ENCODE measurements around the gene MON1A. TPM values are rescaled to one million over a fixed set of nuclear protein-coding genes. Genes with fewer than 3 reads are reported as not detected.

Gene MON1A
- total and polyA plus RNA-seq, 2 experiments from 2014 or later = 6.4 to 12.1 TPM

DNA sequence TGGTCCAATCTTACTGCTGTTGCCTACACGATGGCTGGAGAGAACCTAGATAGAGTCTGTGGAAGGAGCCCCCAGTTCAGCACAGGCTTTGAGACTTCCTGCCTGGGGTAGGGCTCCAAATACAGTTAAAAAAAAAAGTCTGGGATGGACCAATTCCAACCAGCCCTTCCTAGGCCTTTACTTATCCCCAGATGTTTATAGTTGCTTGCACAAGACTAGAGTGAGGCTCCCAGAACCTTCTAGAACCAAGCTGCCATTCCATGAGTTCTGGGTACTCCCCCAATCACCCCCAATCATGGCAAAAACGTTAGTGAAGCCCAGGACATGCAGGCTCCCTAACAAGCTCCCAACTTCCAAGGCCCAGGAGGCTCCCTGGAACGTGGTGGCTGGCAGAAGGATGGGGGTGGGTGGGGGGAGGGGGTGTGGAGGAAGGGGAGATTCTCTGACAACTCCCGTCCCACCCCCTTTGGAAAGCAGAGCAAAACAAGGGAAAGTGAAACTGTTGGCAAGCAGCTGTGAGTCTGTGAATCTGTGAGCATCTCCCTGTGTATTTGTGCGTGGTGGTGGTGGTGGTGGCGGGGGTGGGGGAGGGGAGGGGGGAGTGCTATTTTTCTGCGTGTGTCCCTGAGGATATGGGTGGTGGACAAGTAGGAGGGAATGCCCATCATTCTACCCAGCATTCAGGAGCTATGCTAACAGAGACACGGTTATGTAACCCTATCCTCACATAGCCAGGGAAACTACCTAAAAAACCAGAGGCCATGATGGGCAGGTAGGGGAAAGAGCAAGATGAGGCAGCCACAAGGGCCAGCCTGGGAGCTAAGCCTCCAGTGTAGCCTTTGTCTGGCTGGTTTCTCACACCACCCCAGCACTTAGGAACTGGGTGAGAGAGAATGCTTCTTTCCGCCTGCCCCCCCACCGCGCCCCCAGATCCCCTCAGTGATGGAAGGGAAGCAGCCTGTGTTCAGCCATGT, 28.0 kb downstream of the MON1A start:
- Mint-ChIP-seq H3K27ac (no peak overlapping the region), H3K4me1 (peaks cover 18% of the 10 kb centered on the region), H3K4me3 (no peak overlapping the region), H3K36me3 (ENCODE audit: low read depth) (no peaks in the 10 kb centered on the region), H3K27me3 (ENCODE audit: insufficient read depth, low read depth, poor library complexity) (peaks cover 21% of the 10 kb centered on the region), H3K9me3 (no peaks in the 10 kb centered on the region)
- ATAC-seq (no peak), DNase-seq (ENCODE audit: low spot score) (no peak)
- Histone ChIP-seq H3K4me2 (no peak overlapping the region), H3K9me2 (ENCODE audit: insufficient read depth) (peaks cover 5% of the 10 kb centered on the region; the same call in 1 of the 2 replicates), H3K4me1 (ENCODE audit: insufficient read depth) (peaks cover 24% of the 10 kb centered on the region), H3K4me3 (no peak overlapping the region), H3K79me2 (replicated peaks; ENCODE audit: insufficient read depth) (no peaks in the 10 kb centered on the region), H3K27me3 (ENCODE audit: insufficient read depth) (no peaks in the 10 kb centered on the region), H3F3A (replicated peaks; ENCODE audit: low read depth) (peaks cover 10% of the 10 kb centered on the region), H3K36me3 (ENCODE audit: insufficient read depth) (no peaks in the 10 kb centered on the region), H4K20me1 (replicated peaks; ENCODE audit: insufficient read depth) (no peaks in the 10 kb centered on the region), H3K27ac (ENCODE audit: low read depth) (no peak overlapping the region), H2AFZ (no peak overlapping the region)
- TF ChIP-seq, protein P1, sequence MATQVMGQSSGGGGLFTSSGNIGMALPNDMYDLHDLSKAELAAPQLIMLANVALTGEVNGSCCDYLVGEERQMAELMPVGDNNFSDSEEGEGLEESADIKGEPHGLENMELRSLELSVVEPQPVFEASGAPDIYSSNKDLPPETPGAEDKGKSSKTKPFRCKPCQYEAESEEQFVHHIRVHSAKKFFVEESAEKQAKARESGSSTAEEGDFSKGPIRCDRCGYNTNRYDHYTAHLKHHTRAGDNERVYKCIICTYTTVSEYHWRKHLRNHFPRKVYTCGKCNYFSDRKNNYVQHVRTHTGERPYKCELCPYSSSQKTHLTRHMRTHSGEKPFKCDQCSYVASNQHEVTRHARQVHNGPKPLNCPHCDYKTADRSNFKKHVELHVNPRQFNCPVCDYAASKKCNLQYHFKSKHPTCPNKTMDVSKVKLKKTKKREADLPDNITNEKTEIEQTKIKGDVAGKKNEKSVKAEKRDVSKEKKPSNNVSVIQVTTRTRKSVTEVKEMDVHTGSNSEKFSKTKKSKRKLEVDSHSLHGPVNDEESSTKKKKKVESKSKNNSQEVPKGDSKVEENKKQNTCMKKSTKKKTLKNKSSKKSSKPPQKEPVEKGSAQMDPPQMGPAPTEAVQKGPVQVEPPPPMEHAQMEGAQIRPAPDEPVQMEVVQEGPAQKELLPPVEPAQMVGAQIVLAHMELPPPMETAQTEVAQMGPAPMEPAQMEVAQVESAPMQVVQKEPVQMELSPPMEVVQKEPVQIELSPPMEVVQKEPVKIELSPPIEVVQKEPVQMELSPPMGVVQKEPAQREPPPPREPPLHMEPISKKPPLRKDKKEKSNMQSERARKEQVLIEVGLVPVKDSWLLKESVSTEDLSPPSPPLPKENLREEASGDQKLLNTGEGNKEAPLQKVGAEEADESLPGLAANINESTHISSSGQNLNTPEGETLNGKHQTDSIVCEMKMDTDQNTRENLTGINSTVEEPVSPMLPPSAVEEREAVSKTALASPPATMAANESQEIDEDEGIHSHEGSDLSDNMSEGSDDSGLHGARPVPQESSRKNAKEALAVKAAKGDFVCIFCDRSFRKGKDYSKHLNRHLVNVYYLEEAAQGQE (IDR thresholded peaks at IDR 0.05; ENCODE audit: unreplicated experiment) = no peak
- no peak for TF ChIP-seq NANOG (IDR thresholded peaks at IDR 0.05; ENCODE audit: borderline replicate concordance)
- no peak for TF ChIP-seq POLR2AphosphoS5 (IDR thresholded peaks at IDR 0.05; ENCODE audit: low read depth)
- no peak for TF ChIP-seq STAT1 (IDR thresholded peaks at IDR 0.05; ENCODE audit: unreplicated experiment)
- no peak for TF ChIP-seq EZH2 (IDR thresholded peaks at IDR 0.05; ENCODE audit: low read depth, unreplicated experiment)

DNA sequence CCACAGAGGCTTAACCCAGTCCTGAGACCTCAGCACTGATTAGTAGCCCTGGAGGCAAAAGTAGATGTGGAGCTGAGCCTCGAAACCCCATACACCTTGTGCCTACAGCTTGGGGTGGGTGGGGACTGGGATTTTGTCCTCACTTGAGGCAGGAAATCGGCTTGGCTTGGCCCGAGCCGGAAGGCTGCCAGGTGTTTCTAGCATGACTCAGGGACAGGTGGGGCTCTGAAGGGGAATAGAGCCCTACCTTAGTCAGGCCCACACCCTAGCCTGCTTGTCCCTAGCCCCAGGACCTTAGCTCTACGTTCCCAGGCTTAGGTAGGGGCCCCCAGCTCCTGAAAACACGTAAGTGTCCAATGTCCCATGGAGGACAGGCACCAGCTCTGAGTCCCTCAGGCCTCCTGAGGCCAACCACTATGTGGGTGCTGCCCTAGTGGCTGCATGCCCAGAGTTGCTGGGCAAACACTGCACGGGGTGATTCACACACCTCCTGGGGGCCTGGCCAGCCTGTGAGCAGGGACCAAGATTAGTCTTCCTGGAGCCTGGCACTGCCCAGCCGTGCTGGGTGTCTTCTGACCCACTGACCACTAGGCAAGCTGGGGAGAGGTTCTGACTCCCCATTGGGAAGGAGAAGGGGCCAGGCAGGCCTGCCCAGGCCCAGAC, 29.0 kb downstream of the MON1A start:
- H3K27me3 Mint-ChIP-seq (ENCODE audit: insufficient read depth, low read depth, poor library complexity) = peaks cover 15% of the 10 kb centered on the region
- TF ChIP-seq JUNB (IDR thresholded peaks at IDR 0.05; ENCODE audit: unreplicated experiment) = no peak
- no peak for TF ChIP-seq EZH2 (IDR thresholded peaks at IDR 0.05; ENCODE audit: low read depth, unreplicated experiment)
- TF ChIP-seq, protein P2, sequence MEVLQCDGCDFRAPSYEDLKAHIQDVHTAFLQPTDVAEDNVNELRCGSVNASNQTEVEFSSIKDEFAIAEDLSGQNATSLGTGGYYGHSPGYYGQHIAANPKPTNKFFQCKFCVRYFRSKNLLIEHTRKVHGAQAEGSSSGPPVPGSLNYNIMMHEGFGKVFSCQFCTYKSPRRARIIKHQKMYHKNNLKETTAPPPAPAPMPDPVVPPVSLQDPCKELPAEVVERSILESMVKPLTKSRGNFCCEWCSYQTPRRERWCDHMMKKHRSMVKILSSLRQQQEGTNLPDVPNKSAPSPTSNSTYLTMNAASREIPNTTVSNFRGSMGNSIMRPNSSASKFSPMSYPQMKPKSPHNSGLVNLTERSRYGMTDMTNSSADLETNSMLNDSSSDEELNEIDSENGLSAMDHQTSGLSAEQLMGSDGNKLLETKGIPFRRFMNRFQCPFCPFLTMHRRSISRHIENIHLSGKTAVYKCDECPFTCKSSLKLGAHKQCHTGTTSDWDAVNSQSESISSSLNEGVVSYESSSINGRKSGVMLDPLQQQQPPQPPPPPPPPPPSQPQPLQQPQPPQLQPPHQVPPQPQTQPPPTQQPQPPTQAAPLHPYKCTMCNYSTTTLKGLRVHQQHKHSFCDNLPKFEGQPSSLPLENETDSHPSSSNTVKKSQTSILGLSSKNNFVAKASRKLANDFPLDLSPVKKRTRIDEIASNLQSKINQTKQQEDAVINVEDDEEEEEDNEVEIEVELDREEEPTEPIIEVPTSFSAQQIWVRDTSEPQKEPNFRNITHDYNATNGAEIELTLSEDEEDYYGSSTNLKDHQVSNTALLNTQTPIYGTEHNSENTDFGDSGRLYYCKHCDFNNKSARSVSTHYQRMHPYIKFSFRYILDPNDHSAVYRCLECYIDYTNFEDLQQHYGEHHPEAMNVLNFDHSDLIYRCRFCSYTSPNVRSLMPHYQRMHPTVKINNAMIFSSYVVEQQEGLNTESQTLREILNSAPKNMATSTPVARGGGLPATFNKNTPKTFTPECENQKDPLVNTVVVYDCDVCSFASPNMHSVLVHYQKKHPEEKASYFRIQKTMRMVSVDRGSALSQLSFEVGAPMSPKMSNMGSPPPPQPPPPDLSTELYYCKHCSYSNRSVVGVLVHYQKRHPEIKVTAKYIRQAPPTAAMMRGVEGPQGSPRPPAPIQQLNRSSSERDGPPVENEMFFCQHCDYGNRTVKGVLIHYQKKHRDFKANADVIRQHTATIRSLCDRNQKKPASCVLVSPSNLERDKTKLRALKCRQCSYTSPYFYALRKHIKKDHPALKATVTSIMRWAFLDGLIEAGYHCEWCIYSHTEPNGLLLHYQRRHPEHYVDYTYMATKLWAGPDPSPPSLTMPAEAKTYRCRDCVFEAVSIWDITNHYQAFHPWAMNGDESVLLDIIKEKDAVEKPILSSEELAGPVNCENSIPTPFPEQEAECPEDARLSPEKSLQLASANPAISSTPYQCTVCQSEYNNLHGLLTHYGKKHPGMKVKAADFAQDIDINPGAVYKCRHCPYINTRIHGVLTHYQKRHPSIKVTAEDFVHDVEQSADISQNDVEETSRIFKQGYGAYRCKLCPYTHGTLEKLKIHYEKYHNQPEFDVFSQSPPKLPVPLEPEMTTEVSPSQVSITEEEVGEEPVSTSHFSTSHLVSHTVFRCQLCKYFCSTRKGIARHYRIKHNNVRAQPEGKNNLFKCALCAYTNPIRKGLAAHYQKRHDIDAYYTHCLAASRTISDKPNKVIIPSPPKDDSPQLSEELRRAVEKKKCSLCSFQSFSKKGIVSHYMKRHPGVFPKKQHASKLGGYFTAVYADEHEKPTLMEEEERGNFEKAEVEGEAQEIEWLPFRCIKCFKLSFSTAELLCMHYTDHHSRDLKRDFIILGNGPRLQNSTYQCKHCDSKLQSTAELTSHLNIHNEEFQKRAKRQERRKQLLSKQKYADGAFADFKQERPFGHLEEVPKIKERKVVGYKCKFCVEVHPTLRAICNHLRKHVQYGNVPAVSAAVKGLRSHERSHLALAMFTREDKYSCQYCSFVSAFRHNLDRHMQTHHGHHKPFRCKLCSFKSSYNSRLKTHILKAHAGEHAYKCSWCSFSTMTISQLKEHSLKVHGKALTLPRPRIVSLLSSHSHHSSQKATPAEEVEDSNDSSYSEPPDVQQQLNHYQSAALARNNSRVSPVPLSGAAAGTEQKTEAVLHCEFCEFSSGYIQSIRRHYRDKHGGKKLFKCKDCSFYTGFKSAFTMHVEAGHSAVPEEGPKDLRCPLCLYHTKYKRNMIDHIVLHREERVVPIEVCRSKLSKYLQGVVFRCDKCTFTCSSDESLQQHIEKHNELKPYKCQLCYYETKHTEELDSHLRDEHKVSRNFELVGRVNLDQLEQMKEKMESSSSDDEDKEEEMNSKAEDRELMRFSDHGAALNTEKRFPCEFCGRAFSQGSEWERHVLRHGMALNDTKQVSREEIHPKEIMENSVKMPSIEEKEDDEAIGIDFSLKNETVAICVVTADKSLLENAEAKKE (CRISPR knock-in tag; IDR thresholded peaks at IDR 0.05) = no peak

More for the DNA sequence above, 29.0 kb downstream of the MON1A start:
- H3K4me1 ChIP-seq (ENCODE audit: insufficient read depth) = peaks cover 13% of the 10 kb centered on the region
- H3K36me3 Mint-ChIP-seq (ENCODE audit: low read depth) = no peaks in the 10 kb centered on the region
- H3K4me1 Mint-ChIP-seq = peaks cover 8% of the 10 kb centered on the region
- H3K4me3 Mint-ChIP-seq = no peak overlapping the region
- H3K27ac ChIP-seq (ENCODE audit: low read depth) = no peak overlapping the region
- H4K20me1 ChIP-seq (replicated peaks; ENCODE audit: insufficient read depth) = no peaks in the 10 kb centered on the region
- ATAC-seq = no peak
- H3K4me3 ChIP-seq = no peak overlapping the region
- DNase-seq (ENCODE audit: low spot score) = peak; percentile 30
- H3K4me2 ChIP-seq = no peak overlapping the region
- H3F3A ChIP-seq (replicated peaks; ENCODE audit: low read depth) = peaks cover 10% of the 10 kb centered on the region
- H3K27ac Mint-ChIP-seq = no peak overlapping the region
- no peaks in the 10 kb centered on the region for H3K9me3 Mint-ChIP-seq
- H3K9me2 ChIP-seq (ENCODE audit: insufficient read depth) = peaks cover 5% of the 10 kb centered on the region; the same call in 1 of the 2 replicates
- H2AFZ ChIP-seq = no peak overlapping the region
- H3K36me3 ChIP-seq (ENCODE audit: insufficient read depth) = no peaks in the 10 kb centered on the region
- H3K27me3 ChIP-seq (ENCODE audit: insufficient read depth) = no peaks in the 10 kb centered on the region
- H3K79me2 ChIP-seq (replicated peaks; ENCODE audit: insufficient read depth) = no peaks in the 10 kb centered on the region

Data from GM23338 (cell line).